ENCODE results near the gene CALCR.

Gene CALCR

DNA sequence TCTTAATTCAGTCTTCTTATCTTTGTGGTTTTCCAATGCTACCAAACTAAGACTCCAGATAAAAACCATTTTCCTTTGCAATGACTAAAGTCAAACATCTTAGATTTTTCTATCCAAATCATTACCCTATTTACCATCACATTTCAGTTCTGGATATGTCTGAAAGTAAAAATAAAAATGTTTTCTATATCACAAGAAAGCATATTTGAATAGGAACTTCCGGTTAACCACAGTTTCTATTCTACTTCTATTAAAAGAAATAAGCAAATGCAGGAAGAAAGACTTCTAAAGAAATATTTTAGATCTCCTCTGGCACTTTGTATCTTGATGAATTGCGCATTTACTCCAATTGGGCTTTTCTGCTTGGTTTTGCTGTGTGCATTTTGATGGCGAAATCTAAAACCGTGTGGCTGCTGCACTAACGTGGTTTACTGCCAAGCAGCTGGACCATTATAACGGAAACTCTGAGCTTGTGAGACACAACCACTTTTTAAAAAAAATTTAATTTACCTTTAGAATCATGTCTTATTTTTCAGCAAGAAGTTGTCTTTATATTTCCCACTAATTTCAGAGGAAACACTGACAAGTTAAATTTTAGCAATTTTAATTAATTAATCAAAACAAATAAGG is 196.3 kb downstream of the CALCR start:
- CTCF ChIA-PET, result interaction anchor here (1.6 kb wide), 1 partner anchor 164 kb away, joined by 4 read pairs; no protein-coding TSS in a partner anchor
- POLR2A ChIA-PET, result no interaction called here
- DNase-seq (ENCODE audit: extremely low spot score), result no peak
- TF ChIP-seq, protein P1, sequence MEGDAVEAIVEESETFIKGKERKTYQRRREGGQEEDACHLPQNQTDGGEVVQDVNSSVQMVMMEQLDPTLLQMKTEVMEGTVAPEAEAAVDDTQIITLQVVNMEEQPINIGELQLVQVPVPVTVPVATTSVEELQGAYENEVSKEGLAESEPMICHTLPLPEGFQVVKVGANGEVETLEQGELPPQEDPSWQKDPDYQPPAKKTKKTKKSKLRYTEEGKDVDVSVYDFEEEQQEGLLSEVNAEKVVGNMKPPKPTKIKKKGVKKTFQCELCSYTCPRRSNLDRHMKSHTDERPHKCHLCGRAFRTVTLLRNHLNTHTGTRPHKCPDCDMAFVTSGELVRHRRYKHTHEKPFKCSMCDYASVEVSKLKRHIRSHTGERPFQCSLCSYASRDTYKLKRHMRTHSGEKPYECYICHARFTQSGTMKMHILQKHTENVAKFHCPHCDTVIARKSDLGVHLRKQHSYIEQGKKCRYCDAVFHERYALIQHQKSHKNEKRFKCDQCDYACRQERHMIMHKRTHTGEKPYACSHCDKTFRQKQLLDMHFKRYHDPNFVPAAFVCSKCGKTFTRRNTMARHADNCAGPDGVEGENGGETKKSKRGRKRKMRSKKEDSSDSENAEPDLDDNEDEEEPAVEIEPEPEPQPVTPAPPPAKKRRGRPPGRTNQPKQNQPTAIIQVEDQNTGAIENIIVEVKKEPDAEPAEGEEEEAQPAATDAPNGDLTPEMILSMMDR (IDR thresholded peaks at IDR 0.05; ENCODE audit: control extremely low read depth, extremely low read depth, low read depth, missing control alignments), result no peak

DNA sequence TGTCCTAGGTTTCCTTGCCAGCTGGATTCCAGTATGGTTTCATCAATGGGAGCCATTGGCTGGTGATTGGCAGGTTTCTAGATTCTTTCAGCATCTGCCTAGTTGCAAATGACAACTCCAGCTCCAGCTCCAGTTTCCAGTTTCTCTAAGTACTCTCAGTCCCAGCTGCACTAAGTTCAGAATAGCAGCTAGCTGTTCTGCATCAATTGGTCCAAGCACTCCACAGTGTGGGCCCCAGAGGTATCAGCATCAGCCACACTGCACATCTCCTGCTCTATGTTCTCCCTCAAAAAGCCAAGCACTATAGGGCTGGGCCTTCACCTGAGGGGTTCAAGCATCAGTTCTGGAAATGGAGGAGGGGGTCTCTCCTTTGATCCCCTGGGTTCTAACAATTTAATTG is 198.9 kb downstream of the CALCR start:
- ChIA-PET POLR2A (no interaction called here), CTCF (interaction anchor here (2.2 kb wide), 2 partner anchors 12 to 16 kb away, joined by 21 to 22 read pairs; no protein-coding TSS in a partner anchor)
- DNase-seq (ENCODE audit: extremely low spot score), result no peak
- TF ChIP-seq, protein P1 (IDR thresholded peaks at IDR 0.05; ENCODE audit: control extremely low read depth, extremely low read depth, low read depth, missing control alignments), result no peak

Measured in GM10248 (cell line).